Measurements from ENCODE around the gene TRIM74. TPM values are rescaled to one million over a fixed set of nuclear protein-coding genes. Genes with fewer than 3 reads are reported as not detected.

TRIM74 gene
- total and polyA plus RNA-seq, 4 donors: 0.69 to 0.84 TPM; not detected in 2

Other genes with a start within 250 kb of the TRIM74 start
- gene TYW1B, start 141.3 kb downstream of the TRIM74 start, total RNA-seq: 1 to 10 TPM; 2.5 to 3.8 TPM
- gene TYW1B, start 141.3 kb downstream of the TRIM74 start, polyA plus RNA-seq: 1 to 10 TPM; 1.0 to 1.7 TPM
- gene POM121, start 44.4 kb downstream of the TRIM74 start, total RNA-seq: 10 to 100 TPM; 31.3 to 31.9 TPM
- 10 to 100 TPM in 1 of 2 donors, 1 to 10 TPM in 1; 7.6 to 15.7 TPM for gene POM121, start 44.4 kb downstream of the TRIM74 start, polyA plus RNA-seq
- gene SPDYE8, start 60.3 kb upstream of the TRIM74 start, total RNA-seq: not detected
- not detected for gene SPDYE8, start 60.3 kb upstream of the TRIM74 start, polyA plus RNA-seq
- gene SPDYE11, start 88.4 kb upstream of the TRIM74 start, total RNA-seq: not detected
- not detected for gene SPDYE11, start 88.4 kb upstream of the TRIM74 start, polyA plus RNA-seq
- gene SPDYE9, start 116.6 kb upstream of the TRIM74 start, total RNA-seq: not detected
- not detected for gene SPDYE9, start 116.6 kb upstream of the TRIM74 start, polyA plus RNA-seq

All from aorta (tissue), 4 donors.